Hepatocyte (in vitro differentiated cells): ENCODE data around the gene TMEM178A. TPM values are rescaled to one million over a fixed set of nuclear protein-coding genes. Genes with fewer than 3 reads are reported as not detected.

Experiments used
- DNase-seq: peaks from one replicate; pipeline ENCODE4 v3.0.0-alpha.2; 2016; ENCODE audit warnings: low spot score
- H2AFZ ChIP-seq: fragments of 200-600 bp; sonication (generic); 2 replicates; pipeline ENCODE4 v1.6.0; 2016; ENCODE audit warnings: antibody characterized with exemption, mild to moderate bottlenecking
- H3K27ac ChIP-seq: fragments of 200-600 bp; sonication (generic); 2 replicates; pipeline ENCODE4 v1.5.1; 2016; ENCODE audit warnings: mild to moderate bottlenecking
- H3K27me3 ChIP-seq: fragments of 200-600 bp; sonication (generic); 2 replicates; pipeline ENCODE4 v1.6.1; 2016
- H3K36me3 ChIP-seq: fragments of 200-600 bp; sonication (generic); replicated peaks from 2 replicates; pipeline ENCODE4 v1.5.1; 2016; ENCODE audit warnings: low read depth; ENCODE audit not compliant: insufficient read depth
- H3K4me1 ChIP-seq: fragments of 200-600 bp; sonication (generic); 2 replicates; pipeline ENCODE4 v1.5.1; 2016; ENCODE audit warnings: mild to moderate bottlenecking, moderate library complexity; ENCODE audit not compliant: insufficient read depth
- H3K4me2 ChIP-seq: fragments of 200-600 bp; sonication (generic); 2 replicates; pipeline ENCODE4 v1.6.0; 2016
- H3K4me3 ChIP-seq: fragments of 200-600 bp; sonication (generic); 2 replicates; pipeline ENCODE4 v1.5.1; 2016; ENCODE audit warnings: mild to moderate bottlenecking
- H3K79me2 ChIP-seq: fragments of 200-600 bp; sonication (generic); 2 replicates; pipeline ENCODE4 v1.6.0; 2017; ENCODE audit warnings: mild to moderate bottlenecking
- H3K9me2 ChIP-seq: fragments of 200-600 bp; sonication (generic); replicated peaks from 2 replicates; pipeline ENCODE4 v1.6.0; 2017; ENCODE audit warnings: mild to moderate bottlenecking; ENCODE audit not compliant: insufficient read depth
- H3K9me3 ChIP-seq: fragments of 200-600 bp; sonication (generic); 2 replicates; pipeline ENCODE4 v1.5.1; 2016; ENCODE audit warnings: low read depth, mild to moderate bottlenecking
- H4K20me1 ChIP-seq: fragments of 200-600 bp; sonication (generic); 2 replicates; pipeline ENCODE4 v1.6.0; 2016; ENCODE audit warnings: mild to moderate bottlenecking; ENCODE audit not compliant: insufficient read depth, poor library complexity, severe bottlenecking
- EZH2 ChIP-seq: fragments of 200-600 bp; sonication (generic); IDR thresholded peaks from 2 replicates; pipeline ENCODE4 v1.6.1; 2016; ENCODE audit warnings: antibody characterized with exemption, mild to moderate bottlenecking, borderline replicate concordance
- EZH2phosphoT487 ChIP-seq: fragments of 200-600 bp; sonication (generic); IDR thresholded peaks from one replicate; pipeline ENCODE4 v1.6.1; 2018; ENCODE audit warnings: antibody characterized with exemption, mild to moderate bottlenecking, low read depth, moderate library complexity; ENCODE audit not compliant: unreplicated experiment, severe bottlenecking
- WGBS: methylation state at CpG from one replicate; pipeline ENCODE4 v1.1.6; 2016; ENCODE audit warnings: low lambda C conversion rate; ENCODE audit errors: missing lambda C conversion rate; 5-methylcytosine and 5-hydroxymethylcytosine counted together
- polyA plus RNA-seq: library from polyadenylated mRNA; unstranded; fragments of >200 nt; fragmentation: Nextera tagmentation; extraction: Ambion mirVana; gene quantifications from 2 replicates; pipeline ENCODE4 v1.2.1, GENCODE V29; 2016
- total RNA-seq: library from RNA; depleted of rRNA; stranded (reverse); fragments of >200 nt; gene quantifications from 2 replicates; pipeline ENCODE4 v1.2.3, GENCODE V29; 2014
- TF ChIP-seq, protein P1 (sequence below): fragments of 200-600 bp; sonication (generic); IDR thresholded peaks from 2 replicates; pipeline ENCODE4 v1.5.1; 2016; ENCODE audit warnings: antibody characterized with exemption, mild to moderate bottlenecking; ENCODE audit not compliant: poor library complexity

Gene TMEM178A
- total RNA-seq (3.3 and 3.9 TPM in 2 replicates), polyA plus RNA-seq (5.5 and 6.6 TPM in 2 replicates)

DNA sequence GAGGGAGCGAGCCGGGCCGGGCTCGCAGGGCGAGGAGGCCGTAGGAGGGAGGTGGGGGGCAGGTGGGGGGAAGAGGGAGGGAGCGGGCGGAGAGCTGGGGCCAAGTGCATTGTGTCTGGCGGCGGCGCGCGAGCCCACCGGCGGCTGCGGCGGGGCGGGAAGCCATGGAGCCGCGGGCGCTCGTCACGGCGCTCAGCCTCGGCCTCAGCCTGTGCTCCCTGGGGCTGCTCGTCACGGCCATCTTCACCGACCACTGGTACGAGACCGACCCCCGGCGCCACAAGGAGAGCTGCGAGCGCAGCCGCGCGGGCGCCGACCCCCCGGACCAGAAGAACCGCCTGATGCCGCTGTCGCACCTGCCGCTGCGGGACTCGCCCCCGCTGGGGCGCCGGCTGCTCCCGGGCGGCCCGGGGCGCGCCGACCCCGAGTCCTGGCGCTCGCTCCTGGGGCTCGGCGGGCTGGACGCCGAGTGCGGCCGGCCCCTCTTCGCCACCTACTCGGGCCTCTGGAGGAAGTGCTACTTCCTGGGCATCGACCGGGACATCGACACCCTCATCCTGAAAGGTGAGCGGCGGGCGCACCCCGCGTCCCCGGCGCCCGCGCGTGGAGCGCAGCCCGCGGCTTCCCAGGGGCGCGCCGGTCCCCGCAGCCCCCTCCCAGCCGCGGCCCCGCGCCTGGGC is at the start of gene TMEM178A:
Gene TMEM178A, plus strand, starts transcription at position 107 of the 680 bp plus-strand sequence. Its CDS starts 58 bp downstream, at position 165.
- Histone ChIP-seq H2AFZ (peak within 1 kb of the TSS; percentile 80), H3K9me2 (no peaks in the 10 kb centered on the region), H3K36me3 (no peaks in the 10 kb centered on the region), H3K4me2 (peak within 1 kb of the TSS; percentile 97), H3K79me2 (no peaks in the 10 kb centered on the region), H3K4me3 (peak within 1 kb of the TSS; percentile 58), H3K27ac (no peak within 1 kb of the TSS), H3K27me3 (peaks cover 58% of the 10 kb centered on the region), H3K9me3 (no peaks in the 10 kb centered on the region), H3K4me1 (peaks cover 7% of the 10 kb centered on the region), H4K20me1 (no peaks in the 10 kb centered on the region)
- TF ChIP-seq, protein P1, sequence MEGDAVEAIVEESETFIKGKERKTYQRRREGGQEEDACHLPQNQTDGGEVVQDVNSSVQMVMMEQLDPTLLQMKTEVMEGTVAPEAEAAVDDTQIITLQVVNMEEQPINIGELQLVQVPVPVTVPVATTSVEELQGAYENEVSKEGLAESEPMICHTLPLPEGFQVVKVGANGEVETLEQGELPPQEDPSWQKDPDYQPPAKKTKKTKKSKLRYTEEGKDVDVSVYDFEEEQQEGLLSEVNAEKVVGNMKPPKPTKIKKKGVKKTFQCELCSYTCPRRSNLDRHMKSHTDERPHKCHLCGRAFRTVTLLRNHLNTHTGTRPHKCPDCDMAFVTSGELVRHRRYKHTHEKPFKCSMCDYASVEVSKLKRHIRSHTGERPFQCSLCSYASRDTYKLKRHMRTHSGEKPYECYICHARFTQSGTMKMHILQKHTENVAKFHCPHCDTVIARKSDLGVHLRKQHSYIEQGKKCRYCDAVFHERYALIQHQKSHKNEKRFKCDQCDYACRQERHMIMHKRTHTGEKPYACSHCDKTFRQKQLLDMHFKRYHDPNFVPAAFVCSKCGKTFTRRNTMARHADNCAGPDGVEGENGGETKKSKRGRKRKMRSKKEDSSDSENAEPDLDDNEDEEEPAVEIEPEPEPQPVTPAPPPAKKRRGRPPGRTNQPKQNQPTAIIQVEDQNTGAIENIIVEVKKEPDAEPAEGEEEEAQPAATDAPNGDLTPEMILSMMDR, result no peak
- TF ChIP-seq EZH2 (no peak), EZH2phosphoT487 (no peak)
- WGBS, result 1% methylated on average over 42 of the region's 90 CpGs
- peak; percentile 39 for DNase-seq

DNA sequence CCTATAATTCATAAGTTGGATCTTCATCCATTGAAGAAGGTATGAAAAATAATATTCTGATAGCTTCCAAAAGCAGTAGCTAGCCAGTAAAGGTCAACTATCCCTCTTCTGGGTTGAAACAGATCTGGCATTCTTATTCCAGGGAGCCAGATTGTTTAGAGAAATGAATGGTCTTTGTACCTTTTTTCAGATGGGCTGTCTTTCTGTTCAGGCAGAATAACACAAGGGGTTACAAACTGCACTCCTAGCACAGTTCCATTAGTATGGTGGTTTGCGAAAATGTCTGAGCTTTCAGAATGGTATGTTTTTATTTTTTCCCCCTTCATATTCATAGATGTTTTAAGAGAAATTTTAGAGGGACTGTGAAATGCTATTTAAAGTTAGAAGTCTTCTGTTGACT is 47.5 kb upstream of the TMEM178A start:
- Histone ChIP-seq H4K20me1 (no peaks in the 10 kb centered on the region), H3K36me3 (no peaks in the 10 kb centered on the region), H3K27me3 (no peaks in the 10 kb centered on the region), H3K27ac (no peak overlapping the region), H3K9me2 (no peaks in the 10 kb centered on the region), H3K79me2 (no peaks in the 10 kb centered on the region), H3K4me2 (no peak overlapping the region), H3K4me3 (no peak overlapping the region), H3K9me3 (no peaks in the 10 kb centered on the region), H2AFZ (no peak overlapping the region), H3K4me1 (no peaks in the 10 kb centered on the region)
- 95% methylated on average over 1 of the region's 1 CpG for WGBS
- no peak for DNase-seq
- TF ChIP-seq EZH2 (no peak), EZH2phosphoT487 (no peak)
- TF ChIP-seq, protein P1, result no peak

DNA sequence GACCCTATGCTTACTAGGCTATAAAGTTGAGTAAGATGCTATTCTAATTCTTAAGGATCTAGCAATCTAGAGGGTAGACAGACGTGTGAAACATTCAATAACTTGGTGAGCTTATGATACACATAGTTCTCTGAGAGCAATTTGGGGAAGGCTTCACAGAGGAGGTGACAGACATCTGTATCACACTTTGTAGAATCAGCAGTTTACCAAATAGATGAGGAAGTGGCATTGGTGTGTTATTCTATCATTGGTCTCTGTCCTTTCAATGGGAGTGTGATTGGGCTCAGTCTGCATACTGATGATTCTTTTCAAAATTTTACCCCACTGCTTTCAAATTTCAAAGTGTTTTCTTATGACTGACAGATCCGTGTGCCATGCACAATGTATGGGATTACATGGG is 47.0 kb upstream of the TMEM178A start:
- Histone ChIP-seq H3K79me2 (no peaks in the 10 kb centered on the region), H3K27ac (no peak overlapping the region), H3K9me3 (no peaks in the 10 kb centered on the region), H3K27me3 (no peaks in the 10 kb centered on the region), H3K36me3 (no peaks in the 10 kb centered on the region), H3K9me2 (no peaks in the 10 kb centered on the region), H3K4me1 (no peaks in the 10 kb centered on the region), H4K20me1 (no peaks in the 10 kb centered on the region), H3K4me3 (no peak overlapping the region), H3K4me2 (no peak overlapping the region), H2AFZ (no peak overlapping the region)
- WGBS, result 90% methylated on average over 2 of the region's 2 CpGs
- TF ChIP-seq, protein P1, result no peak
- TF ChIP-seq EZH2 (no peak), EZH2phosphoT487 (no peak)
- DNase-seq, result no peak
